ENCODE results near the gene GOPC. TPM values are rescaled to one million over a fixed set of nuclear protein-coding genes. Genes with fewer than 3 reads are reported as not detected.
A peak's percentile ranks its signal among the peaks of the same experiment; 100 is the strongest.

GOPC gene
- total RNA-seq, 1 experiment from 2014 or later: 14.1 TPM

- no peaks in the 10 kb centered on the region for H3K9me2 ChIP-seq (ENCODE audit: insufficient read depth)
- H3K27me3 ChIP-seq (ENCODE audit: insufficient read depth, low read depth): no peaks in the 10 kb centered on the region
- H3K79me2 ChIP-seq (ENCODE audit: low read depth): no peaks in the 10 kb centered on the region
- no peaks in the 10 kb centered on the region for H3K4me1 ChIP-seq (replicated peaks; ENCODE audit: insufficient read depth)
- H3K9me3 ChIP-seq (ENCODE audit: insufficient read depth, low read depth): peaks cover 19% of the 10 kb centered on the region; the same call in 1 of the 2 replicates
- H3K4me2 ChIP-seq: no peak overlapping the region
- no peak overlapping the region for H2AFZ ChIP-seq
- no peak overlapping the region for H3K27ac ChIP-seq
- ChIA-PET CTCF (no interaction called here), POLR2A (ENCODE audit: unreplicated experiment) (no interaction called here)
- H4K20me1 ChIP-seq (ENCODE audit: insufficient read depth): no peaks in the 10 kb centered on the region
- no peaks in the 10 kb centered on the region for H3F3A ChIP-seq (ENCODE audit: insufficient read depth, low read depth)
- peak in 1 of 2 experiments; percentile 13 for DNase-seq
- TF ChIP-seq EZH2 (IDR thresholded peaks at IDR 0.05; ENCODE audit: low read depth): no peak
- TF ChIP-seq CTCF (conservative IDR thresholded peaks at IDR 0.05): no peak
- intact Hi-C loops (cut with micrococcal nuclease; ENCODE audit: unreplicated experiment): no loop called here
- no peak overlapping the region for H3K4me3 ChIP-seq
- H3K36me3 ChIP-seq (ENCODE audit: low read depth): no peaks in the 10 kb centered on the region
- BruUV-seq (replicated peaks): no TSS peak
Observed at GRCh38 chr6:117624869-117625481, 22.7 kb upstream of the GOPC start.

- Histone ChIP-seq H3F3A (ENCODE audit: insufficient read depth, low read depth) (no peaks in the 10 kb centered on the region), H3K4me2 (no peak overlapping the region), H3K9me3 (ENCODE audit: insufficient read depth, low read depth) (peaks cover 3% of the 10 kb centered on the region; the same call in 1 of the 2 replicates), H3K27ac (no peak overlapping the region), H3K4me1 (replicated peaks; ENCODE audit: insufficient read depth) (peaks cover 3% of the 10 kb centered on the region; the same call in 1 of the 2 replicates), H3K36me3 (ENCODE audit: low read depth) (no peaks in the 10 kb centered on the region), H3K4me3 (no peak overlapping the region), H3K9me2 (ENCODE audit: insufficient read depth) (no peaks in the 10 kb centered on the region), H3K79me2 (ENCODE audit: low read depth) (no peaks in the 10 kb centered on the region), H3K27me3 (ENCODE audit: insufficient read depth, low read depth) (no peaks in the 10 kb centered on the region), H4K20me1 (ENCODE audit: insufficient read depth) (no peaks in the 10 kb centered on the region), H2AFZ (no peak overlapping the region)
- ChIA-PET POLR2A (ENCODE audit: unreplicated experiment) (no interaction called here), CTCF (no interaction called here)
- no peak for DNase-seq
- intact Hi-C loops (cut with micrococcal nuclease; ENCODE audit: unreplicated experiment): no loop called here
- TF ChIP-seq EZH2 (IDR thresholded peaks at IDR 0.05; ENCODE audit: low read depth) (no peak), CTCF (conservative IDR thresholded peaks at IDR 0.05) (no peak)
- no TSS peak for BruUV-seq (replicated peaks)
Observed at GRCh38 chr6:117619178-117619577, 16.9 kb upstream of the GOPC start.

GRCh38 chr6:117617210-117618035 lies 15.1 kb upstream of the GOPC start:
- DNase-seq: no peak
- H2AFZ ChIP-seq: no peak overlapping the region
- H4K20me1 ChIP-seq (ENCODE audit: insufficient read depth): no peaks in the 10 kb centered on the region
- H3K9me3 ChIP-seq (ENCODE audit: insufficient read depth, low read depth): no peaks in the 10 kb centered on the region
- no peak overlapping the region for H3K27ac ChIP-seq
- no peaks in the 10 kb centered on the region for H3F3A ChIP-seq (ENCODE audit: insufficient read depth, low read depth)
- H3K4me2 ChIP-seq: no peak overlapping the region
- TF ChIP-seq CTCF (conservative IDR thresholded peaks at IDR 0.05) (no peak), EZH2 (IDR thresholded peaks at IDR 0.05; ENCODE audit: low read depth) (no peak)
- H3K79me2 ChIP-seq (ENCODE audit: low read depth): no peaks in the 10 kb centered on the region
- no peak overlapping the region for H3K4me3 ChIP-seq
- BruUV-seq (replicated peaks): no TSS peak
- no peaks in the 10 kb centered on the region for H3K36me3 ChIP-seq (ENCODE audit: low read depth)
- POLR2A ChIA-PET (ENCODE audit: unreplicated experiment): no interaction called here
- intact Hi-C loops (cut with micrococcal nuclease; ENCODE audit: unreplicated experiment): no loop called here
- H3K27me3 ChIP-seq (ENCODE audit: insufficient read depth, low read depth): no peaks in the 10 kb centered on the region
- CTCF ChIA-PET: no interaction called here
- peaks cover 12% of the 10 kb centered on the region; the same call in 1 of the 2 replicates for H3K4me1 ChIP-seq (replicated peaks; ENCODE audit: insufficient read depth)
- no peaks in the 10 kb centered on the region for H3K9me2 ChIP-seq (ENCODE audit: insufficient read depth)

All from PC-9 (cell line).